HG03025 (cell line): Measurements from ENCODE around the gene PDCD2.
"Not testable (repeated sequence)": the region's sequence is repeated elsewhere in the genome, so short reads cannot be mapped to it uniquely, and the experiment has no call there.

ENCODE experiments used
- ATAC-seq: cut with Tn5 transposase; IDR thresholded peaks from one replicate; pipeline ENCODE4 v1.9.1; 2021; ENCODE audit warnings: mild to moderate bottlenecking, moderate library complexity; ENCODE audit not compliant: unreplicated experiment, low FRiP score

Gene PDCD2

GRCh38 chr6:170552765-170553533 lies 31.5 kb downstream of the PDCD2 start, which contains the start of gene PSMB1:
Gene PSMB1, minus strand, starts transcription at chr6:170553307. Its CDS starts 65 bp downstream, at chr6:170553242.
- ATAC-seq = peak; percentile 49

- no peak for ATAC-seq
Measured at GRCh38 chr6:170545405-170545804, 39.0 kb downstream of the PDCD2 start.

GRCh38 chr6:170542031-170542719 lies 42.3 kb downstream of the PDCD2 start:
- ATAC-seq = no peak

- no peak for ATAC-seq
Measured at GRCh38 chr6:170537329-170537728, 47.1 kb downstream of the PDCD2 start.

GRCh38 chr6:170536671-170537070 lies 47.8 kb downstream of the PDCD2 start:
- ATAC-seq = no peak

- ATAC-seq = no peak
Measured at GRCh38 chr6:170535004-170535403, 49.4 kb downstream of the PDCD2 start.

GRCh38 chr6:170533792-170534191 lies 50.6 kb downstream of the PDCD2 start:
- no peak for ATAC-seq

- no peak for ATAC-seq
Measured at GRCh38 chr6:170532867-170533488, 51.5 kb downstream of the PDCD2 start.

- peak; percentile 72 for ATAC-seq
Measured at GRCh38 chr6:170529839-170530469, 54.5 kb downstream of the PDCD2 start.

GRCh38 chr6:170527995-170528394 lies 56.4 kb downstream of the PDCD2 start:
- ATAC-seq = not testable (repeated sequence)

- ATAC-seq = no peak
Measured at GRCh38 chr6:170525795-170526194, 58.6 kb downstream of the PDCD2 start.
